HG02943 (cell line): ENCODE measurements around the gene MRPL54.
"Not testable (repeated sequence)": the region's sequence is repeated elsewhere in the genome, so short reads cannot be mapped to it uniquely, and the experiment has no call there.

Experiments
- ATAC-seq: cut with Tn5 transposase; IDR thresholded peaks from one replicate; pipeline ENCODE4 v1.9.1; 2021; ENCODE audit warnings: mild to moderate bottlenecking, low read depth, moderate library complexity; ENCODE audit not compliant: unreplicated experiment

Gene MRPL54

GRCh38 chr19:3807131-3807480 is 44.6 kb downstream of the MRPL54 start:
- no peak for ATAC-seq

GRCh38 chr19:3807574-3808354 is 45.3 kb downstream of the MRPL54 start:
- ATAC-seq: no peak

DNA sequence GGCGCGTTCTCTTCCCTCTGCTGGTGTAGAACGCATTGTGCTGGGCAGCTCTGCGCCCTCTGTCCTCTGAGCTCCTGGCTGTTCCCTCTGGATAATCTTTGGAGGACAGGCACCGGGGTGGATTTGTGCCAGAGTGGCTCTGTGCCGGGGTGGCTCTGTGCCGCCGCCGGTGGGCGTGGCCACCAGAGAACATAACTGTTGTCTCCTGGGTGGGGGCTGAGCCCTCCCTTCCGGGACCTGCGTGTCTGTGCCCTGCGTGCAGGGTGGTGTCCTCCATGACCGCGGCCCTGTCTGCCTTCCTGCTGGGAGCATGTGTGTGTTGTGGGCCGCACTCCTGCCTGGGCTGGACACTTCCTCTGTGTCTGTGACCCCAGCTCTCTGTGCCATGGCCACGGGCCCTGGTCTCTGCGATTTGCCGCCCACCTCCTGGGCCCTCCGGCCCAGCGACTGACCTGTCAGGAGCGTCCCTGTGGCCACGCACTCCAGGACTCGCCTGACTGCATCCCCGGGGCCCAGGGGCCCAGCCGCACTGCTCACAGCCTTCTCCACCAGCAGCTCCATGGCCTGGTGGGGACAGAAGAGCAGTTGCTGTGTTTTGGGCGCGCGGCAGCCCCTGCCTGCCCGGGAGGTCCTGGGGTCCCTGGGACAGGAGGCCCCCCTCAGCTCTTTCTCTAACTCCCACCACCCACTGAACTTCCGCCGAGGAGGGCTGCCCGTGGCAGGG is 46.1 kb downstream of the MRPL54 start:
- no peak for ATAC-seq

- no peak for ATAC-seq
Observed at GRCh38 chr19:3809881-3810707, 47.6 kb downstream of the MRPL54 start.

DNA sequence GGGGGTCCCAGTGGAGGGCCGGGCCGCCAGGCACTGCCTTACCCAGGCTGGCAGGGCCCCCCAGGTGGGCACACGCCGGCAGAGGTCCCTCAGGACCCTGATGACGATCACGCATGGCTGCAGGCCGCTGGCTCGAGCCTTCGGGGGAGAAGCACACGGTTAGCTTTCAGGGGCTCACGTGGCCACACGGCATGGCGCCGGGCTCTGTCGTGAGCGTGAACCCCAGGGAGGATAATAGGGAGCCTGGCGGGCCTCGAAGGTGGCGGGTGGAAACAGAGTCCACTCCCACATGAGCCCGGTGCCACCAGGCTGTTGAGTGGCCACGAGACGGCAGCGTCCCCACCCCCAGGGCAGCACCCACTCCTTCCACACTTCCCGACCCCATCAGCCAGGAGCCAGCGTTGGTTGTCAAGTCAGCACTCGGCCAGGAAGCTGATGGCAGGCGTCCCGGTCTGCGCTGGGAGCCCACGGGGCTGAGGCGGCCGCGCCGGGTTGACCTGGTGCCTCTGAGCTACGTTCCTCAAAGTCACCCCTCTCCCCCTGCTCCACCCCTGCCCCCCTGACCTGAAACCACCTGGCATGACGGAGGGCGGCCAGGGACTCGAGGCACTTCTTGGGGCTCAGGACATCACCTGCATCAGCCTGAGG is 48.4 kb downstream of the MRPL54 start:
- ATAC-seq: no peak

DNA sequence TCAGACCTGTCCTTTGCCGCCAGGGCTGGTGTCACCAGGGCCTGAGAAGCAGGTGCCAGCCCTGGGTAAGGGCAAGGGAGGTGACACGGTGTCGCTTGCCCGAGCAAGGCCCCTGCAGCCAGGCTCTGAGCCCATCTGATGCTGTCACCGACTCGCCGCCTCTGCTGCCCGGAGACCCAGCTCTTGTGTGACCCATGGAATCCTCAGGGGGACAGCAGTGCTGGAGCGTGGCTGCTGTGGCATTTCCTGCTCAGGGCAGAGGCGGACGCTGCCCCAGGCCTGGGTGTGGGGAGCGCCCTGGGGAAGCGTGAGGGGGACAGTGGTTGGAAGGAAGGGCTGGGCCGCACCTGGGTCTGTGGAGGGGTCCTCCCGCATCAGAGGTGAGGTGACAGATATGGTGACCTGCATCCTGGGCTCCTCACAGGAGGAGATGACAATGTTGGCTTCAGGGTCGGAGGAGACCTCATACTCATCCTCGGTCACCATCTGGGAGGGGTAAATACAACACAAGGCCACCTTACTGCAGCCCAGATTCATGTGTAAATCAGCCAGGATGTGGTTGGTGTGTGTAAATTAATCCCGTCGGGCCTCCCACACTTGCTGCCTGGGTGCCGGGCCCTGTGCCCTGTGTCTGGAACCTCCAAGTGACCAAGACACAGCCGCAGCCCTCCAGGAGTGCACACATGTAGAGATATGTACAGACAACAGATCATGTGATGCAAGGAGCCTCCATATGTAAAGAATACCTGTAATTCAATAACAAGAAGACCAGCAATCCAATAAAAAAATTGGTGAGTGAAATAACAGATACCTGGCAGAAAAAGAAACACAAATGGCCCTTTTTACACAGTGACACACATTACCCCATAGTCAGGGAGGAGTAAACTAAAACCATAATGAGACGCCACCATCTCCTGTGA is 51.3 kb downstream of the MRPL54 start:
- ATAC-seq: no peak

DNA sequence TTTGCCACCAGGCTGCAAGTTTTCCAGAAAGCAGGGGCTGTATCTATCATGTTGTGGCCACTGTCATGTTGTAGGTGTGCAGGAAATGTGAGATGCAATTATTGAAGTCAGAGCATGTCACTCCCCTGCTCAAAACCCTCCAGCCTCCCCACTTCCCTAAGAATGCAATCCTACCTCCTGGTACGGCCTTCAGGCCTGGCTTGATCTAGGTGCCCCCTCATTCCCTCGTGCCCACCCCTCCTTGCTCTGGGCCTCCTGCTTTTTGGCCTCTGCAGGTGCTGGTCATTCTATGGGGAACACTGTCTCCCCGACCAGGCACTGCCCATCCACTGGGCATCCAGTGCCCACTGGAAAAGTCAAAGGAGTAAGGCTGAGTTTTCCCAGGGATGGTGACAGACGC is 52.2 kb downstream of the MRPL54 start:
- ATAC-seq: no peak

DNA sequence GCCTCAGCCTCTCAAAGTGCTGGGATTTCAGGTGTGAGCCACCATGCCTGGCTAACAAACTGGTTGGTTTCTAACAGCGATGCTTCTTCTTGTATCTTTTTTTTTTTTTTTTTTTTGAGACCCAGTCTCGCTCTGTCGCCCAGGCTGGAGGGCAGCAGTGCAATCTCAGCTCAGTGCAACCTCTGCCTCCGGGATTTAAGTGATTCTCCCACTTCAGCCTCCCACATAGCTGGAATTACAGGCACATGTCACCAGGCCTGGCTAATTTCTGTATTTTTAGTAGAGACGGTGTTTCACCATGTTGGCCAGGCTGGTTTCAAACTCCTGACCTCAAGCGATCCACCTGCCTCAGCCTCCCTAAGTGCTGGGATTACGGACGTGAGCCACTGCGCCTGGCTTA is 53.7 kb downstream of the MRPL54 start:
- ATAC-seq: not testable (repeated sequence)

GRCh38 chr19:3816566-3817218 is 54.2 kb downstream of the MRPL54 start:
- no peak for ATAC-seq
